ENCODE measurements around the gene IL10RB.
"Not testable (repeated sequence)": the region's sequence is repeated elsewhere in the genome, so short reads cannot be mapped to it uniquely, and the experiment has no call there.

The IL10RB gene

DNA sequence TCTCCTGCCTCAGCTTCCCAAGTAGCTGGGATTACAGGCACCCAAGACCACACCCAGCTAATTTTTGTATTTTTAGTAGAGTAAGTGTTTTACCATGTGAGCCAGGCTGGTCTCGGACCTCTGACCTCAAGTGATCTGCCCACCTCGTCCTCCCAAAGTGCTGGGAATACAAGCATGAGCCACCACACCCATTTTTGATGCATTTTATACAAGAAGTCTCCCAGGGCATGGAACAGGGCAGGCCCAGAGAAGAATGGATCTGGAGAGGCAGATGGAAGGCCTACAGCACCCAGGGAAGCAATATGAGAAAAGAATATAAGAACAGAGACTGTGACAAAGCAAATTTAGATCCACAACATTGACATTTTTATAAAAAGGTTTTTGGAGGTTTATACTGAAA, 39.8 kb downstream of the IL10RB start:
- no peak for DNase-seq

DNA sequence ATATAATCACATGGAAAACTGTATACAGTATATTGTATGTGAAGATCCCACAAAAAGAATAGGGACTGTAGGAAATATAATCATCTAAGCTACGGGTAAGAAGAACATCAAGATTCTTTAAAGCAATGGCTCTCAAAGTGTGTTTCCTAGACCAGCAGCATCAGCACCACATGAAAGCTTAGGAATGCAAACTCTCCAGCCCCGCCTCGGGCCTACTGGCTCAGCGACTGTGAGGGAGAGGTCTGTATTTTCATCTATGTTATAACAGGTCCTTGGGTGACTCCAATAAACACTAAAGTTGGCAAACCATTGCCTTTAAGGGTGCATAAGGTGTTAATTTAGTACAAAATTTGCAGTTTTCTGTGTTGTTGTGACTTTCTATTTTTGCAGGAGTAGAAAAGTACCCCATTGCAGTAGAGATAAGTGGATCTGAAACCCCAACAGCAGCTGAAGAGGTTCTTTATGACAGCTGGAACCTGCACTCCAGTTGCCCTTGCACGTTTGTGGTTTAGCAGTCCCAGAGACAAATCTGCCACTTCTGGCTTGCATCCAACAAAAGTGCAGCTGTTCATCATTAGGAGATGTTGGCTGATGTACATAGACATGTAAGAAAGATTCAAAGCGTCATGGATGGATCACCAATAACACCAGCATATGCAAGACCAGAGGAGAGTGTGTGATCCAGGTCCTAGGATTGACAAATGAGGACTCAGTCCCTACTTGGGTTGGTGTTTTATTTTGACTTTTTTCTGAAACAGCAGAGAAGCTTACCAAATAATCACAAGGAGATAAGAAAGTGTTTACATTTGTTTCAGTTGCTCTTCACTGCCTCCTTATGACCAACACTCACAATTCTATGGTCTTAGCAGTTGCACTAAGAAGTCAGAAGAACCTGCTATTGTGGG, 42.7 kb downstream of the IL10RB start:
- no peak for DNase-seq

DNA sequence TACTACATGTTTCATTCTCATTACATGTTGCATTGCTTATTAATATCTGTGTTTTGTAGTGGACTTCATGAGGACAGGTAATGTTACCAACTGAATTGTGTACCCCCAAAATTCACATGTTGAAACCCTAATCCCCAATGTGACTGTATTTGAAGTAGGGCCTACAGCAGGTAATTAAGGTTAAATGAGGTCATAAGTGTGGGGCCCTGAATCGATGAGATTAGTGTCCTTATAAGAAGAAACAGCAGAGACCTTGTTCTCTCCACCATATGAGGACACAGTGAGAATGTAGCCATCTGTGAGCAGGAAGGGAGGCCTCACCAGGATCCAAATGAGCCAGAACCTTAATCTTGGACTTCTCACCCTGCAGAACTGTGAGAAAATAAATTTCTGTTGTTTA, 43.6 kb downstream of the IL10RB start:
- no peak for DNase-seq

DNA sequence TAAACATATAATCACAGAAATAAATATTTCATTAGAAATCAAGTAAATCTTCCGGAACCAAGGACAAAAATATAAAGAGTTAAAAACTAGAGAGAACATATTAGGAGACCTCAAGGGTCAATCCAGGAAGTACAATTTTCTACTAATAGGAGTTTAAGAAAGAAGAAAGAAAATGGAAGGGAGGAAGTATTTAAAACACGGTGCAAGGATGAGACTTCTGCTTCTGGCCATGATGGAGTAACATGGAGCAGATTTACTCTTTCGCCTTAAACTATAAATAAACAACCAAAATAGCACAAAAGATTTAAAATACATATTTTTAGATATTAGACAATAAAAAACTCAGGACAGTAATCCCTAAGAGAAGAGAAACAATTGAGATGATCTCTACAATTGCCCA, 46.0 kb downstream of the IL10RB start:
- no peak for DNase-seq

DNA sequence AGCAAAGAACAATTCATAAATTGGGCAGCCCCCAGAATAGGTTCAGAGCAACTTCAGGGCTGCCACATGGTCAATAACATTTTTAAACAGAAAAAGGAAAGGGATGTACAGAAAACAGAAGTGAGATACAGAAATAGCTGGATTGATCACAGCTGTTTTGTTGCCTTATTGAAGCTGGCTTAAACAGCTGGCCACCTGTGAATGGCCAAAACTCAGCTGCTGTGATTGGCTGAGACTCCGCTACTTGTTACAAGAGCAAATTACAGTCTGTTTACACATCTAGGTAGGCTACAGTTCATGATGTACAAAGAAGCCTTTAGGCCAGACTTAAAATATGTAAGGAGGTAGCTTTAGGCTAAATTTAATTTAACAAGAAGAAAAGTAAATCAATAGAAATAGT, 47.0 kb downstream of the IL10RB start:
- DNase-seq = no peak

DNA sequence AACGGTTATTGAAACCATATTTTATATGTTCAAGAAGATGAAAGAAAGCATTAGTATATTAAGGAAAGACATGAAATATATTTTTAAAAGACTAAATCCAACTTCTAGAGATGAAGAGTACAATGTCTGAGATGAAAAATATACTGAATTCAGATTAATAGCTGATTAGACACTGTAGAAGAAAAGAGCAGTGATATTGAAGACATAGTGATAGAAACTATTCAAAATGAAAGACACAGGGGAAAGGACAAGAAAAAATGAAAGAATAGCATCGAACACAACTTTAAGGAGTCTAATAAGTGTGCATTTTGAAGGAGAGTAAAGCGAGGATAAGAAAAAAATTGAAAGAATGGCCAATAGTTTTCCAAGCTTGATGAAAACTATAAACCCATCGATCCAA, 47.4 kb downstream of the IL10RB start:
- no peak for DNase-seq

DNA sequence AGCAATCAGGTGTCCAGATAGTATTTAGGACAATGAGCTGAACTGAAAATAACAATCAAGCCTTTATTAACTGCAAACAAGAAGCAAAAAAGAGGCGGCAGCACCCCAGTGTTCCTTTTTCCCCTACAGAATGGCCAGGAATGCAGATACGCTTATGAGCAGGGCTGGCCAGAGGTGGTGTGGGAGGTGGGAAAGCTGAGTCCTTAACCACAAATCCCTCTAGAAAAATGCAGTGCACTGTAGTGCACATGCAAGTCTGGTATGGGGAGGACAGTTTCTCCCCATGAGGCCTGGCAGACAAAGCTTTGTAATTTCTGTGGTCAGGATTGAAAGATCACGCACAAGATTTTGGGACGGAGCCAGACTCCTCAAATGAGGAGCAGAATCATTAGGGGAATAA, 47.9 kb downstream of the IL10RB start:
- no peak for DNase-seq

DNA sequence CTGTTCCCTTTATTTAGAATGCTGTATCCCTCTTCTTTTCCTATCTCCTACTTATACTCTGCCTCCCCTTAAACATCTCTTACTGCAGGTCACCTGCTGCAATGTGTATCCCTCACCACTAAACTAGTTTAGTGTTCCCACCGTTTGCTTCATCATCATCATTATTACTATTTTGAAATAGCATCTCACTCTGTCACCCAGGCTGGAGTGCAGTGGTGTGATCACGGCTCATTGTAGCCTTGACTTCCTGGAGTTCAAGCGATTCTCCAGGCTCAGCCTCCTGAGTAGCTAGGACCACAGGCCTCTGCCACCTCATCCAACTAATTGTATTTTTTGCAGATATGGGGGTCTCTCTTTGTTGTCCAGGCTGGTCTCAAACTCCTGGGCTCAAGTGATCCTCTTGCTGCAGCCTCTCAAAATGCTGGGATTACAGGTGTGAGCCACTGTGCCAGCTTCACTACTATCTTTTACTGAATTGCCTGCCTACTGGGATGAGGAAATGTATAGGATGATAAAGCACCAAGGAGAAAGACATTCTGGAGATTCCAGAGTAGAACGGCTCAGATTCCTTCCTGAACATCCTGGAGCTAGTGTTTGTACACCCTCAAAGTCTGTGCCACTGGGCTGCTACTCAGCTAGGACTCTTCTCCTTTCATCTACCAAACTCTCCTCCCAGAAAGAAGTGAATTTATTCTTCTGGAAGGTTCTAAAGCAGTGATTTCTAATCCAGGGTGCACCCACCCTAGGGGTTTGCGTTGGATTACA, 50.0 kb downstream of the IL10RB start:
- no peak for DNase-seq

DNA sequence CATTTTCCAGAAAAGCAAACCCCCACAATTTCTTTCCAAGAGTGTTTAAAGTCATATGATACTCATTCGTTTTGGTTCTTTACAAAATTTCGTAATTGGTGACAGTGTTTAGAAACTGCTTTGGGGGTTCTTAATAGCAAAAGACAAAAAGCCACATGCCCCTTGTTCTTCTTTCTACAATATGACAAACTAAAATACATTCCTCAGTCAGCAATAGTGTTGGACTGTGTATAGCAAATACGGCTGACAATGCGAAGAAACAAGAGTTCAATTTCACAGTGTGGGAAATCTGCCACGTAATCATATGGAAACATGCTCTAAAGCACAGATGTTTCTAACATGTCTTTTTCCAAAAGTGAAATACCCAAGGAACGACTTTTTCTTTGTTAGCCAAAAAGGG, 51.0 kb downstream of the IL10RB start:
- no peak for DNase-seq

DNA sequence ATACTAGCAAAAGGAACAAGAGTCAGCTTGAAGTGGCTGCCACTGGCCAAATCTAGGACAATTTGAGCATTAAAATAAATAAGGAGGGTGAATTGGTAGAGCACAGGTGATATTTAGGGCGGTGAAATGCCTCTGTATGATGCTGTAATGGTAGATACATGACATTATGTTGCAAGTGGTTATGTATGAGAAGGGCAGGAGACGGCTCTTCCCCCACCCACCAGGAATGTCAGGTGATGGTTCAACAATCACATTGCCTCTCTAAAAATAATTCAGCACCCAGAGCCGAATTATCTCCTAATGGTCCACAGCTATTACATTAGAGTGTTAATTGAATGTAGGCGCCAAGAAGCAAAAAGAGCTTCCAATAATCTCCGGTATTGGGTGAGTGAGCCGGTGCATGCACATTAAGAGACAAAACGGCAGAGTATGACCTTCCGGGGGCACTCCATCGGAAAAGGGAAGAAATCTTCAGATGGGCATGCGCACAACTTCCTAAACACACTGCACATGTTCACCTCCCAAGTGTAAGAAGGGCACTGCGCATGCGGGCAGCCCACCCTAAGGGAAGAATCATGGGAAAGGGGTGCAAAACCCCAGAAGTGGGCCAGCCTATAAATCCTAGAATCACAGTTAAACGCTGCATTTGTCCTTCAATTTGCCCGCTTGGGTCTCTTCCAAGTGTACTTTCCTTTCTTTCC, 51.8 kb downstream of the IL10RB start:
- DNase-seq = no peak

DNA sequence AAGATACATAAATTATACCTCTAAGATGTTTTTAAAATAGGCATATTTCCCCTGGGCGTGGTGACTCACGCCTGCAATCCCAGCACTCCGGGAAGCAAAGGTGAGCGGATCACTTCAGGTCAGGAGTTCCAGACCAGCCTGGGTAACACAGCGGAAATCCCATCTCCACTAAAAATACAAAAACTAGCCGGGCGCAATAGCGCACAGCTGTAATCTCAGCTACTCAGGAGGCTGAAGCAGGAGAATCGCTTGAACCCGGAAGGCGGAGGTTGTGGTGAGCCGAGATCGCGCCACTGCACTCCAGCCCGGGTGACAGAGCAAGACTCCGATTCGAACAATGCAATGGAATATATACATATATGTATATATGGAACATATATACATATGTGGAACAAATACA, 54.8 kb downstream of the IL10RB start:
- DNase-seq = not testable (repeated sequence)

DNA sequence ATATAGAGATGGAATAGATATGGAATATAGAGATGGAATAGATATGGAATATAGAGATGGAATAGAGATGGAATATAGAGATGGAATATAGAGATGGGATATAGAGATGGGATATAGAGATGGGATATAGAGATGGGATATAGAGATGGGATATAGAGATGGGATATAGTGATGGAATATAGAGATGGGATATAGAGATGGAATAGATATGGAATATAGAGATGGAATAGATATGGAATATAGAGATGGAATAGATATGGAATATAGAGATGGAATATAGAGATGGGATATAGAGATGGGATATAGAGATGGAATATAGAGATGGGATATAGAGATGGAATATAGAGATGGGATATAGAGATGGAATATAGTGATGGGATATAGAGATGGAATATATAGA, 57.4 kb downstream of the IL10RB start:
- DNase-seq = not testable (repeated sequence)

DNA sequence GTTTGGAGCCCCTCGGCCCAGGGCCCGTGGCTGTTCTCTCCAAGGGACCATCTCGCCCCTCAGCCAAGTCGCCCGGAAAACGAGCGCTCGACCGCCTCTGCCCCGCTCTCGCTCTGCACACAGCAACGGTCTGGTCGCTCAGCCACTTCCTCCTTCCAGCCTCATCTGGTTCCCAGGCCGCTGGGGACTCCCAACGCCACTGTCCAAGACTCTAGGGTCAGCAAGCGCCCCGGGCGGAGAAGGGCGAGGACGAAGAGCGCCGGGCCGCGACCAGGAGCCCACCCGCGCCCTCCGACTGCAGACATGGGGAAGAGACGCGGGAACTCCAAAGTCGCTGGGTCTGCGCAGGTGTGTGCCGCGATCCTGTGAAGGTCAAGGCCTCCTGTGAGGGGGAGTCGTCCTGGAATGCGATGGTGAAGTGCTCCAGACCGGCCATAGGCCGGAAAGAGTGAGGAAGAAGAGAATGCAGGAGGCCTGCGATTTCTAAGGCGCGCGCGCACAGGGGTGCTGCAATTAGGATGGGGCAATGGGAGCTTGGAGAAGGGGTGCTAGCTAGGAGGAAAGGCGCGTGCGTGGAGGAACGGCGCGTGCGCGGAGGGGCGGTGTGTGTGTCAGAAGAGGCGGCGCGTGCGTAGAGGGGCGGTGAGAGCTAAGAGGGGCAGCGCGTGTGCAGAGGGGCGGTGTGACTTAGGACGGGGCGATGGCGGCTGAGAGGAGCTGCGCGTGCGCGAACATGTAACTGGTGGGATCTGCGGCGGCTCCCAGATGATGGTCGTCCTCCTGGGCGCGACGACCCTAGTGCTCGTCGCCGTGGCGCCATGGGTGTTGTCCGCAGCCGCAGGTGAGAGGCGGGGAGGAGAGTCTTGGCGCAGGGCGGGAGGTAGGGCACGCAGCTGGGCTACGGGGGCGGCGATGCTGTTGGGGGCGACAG, 58.4 kb downstream of the IL10RB start, which contains the start of gene IFNAR1:
TSS of gene IFNAR1 (plus strand) at position 680 of the 931 bp plus-strand sequence. CDS start at position 766, 86 bp downstream.
- peak; percentile 99 for DNase-seq

DNA sequence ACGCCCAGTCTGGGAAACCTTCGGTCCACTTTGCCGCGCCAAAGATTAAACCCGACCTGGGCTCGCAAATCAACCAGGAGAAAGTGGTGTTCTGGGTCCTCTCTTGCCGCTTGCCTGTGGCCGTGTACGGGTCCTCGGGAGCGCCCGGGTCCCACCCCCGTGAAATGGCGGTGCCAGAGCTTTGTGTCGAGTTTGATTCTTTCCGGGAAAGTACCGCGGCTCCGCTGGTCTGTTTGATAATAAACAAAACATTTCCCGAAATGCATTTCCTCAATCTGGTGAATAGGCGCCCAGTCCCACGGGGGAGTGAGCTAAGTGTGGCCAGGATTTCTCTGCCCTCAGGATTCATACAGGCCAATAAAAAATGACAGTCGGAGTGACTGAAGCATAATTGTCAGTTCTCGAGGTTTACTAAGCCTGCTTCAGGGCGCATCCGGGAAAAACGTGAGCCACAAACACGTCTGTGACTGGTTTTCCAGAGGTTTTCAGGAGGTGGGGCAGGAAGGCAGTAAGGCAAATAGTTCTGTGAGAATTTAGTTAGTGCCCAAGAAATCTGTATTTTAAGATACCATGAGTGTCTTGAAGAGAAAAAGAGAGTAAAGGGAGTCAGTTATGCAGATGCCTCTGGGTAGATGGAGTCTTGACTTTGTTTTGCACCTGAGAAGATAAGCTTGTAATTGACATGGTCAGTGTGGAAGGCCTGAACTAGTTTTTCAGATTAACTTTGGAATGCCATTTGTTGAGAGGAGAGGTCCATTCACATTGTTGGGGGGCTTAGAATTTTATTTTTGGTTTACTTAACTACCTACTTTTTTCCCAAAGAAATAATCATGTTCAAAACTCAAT, 59.3 kb downstream of the IL10RB start:
- DNase-seq = peak; percentile 59

DNA sequence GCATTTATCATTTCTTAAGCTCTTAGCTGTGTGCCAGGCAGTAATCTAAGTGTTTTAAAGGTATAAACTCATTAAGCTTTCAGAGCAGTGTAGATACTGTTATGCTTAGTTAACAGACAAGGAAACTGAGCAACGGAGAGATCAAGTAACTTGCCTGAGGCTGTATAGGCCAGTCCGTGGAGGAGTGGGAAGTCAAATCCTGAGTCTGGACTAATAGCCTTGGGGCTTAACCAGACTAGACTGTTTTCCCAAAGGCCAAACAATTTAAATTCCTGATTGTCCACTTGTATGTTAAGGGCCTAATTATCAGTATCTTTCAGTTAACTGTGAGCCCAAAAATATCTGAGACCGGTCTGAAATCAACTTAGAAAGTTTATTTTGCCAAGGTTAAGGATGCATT, 61.2 kb downstream of the IL10RB start:
- no peak for DNase-seq

DNA sequence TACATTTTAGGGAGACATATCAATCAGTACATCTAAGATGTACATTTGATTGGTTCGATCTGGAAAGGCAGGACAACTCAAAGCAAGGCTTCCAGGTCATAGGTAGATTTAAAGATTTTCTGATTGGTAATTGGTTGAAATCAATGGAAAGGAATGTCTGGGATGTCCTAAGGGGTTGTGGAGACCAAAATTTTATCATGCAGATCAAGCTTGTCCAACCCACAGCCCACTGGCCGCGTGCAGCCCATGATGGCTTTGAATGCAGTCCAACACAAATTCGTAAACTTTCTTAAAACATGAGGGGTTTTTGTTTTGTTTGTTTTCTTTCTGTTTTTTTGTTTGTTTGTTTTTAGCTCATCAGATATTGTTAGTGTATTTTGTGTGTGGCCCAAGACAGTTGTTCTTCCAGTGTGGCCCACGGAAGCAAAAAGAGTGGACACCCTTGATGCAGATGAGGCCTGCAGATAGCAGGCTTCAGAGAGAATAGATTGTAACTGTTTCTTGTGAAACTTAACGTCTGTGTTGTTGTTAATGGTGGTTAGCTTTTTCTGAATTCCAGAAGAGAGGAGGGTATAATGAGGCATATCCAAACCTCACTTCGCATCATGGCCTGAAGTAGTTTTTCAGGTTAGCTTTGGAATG, 61.7 kb downstream of the IL10RB start:
- DNase-seq = no peak

DNA sequence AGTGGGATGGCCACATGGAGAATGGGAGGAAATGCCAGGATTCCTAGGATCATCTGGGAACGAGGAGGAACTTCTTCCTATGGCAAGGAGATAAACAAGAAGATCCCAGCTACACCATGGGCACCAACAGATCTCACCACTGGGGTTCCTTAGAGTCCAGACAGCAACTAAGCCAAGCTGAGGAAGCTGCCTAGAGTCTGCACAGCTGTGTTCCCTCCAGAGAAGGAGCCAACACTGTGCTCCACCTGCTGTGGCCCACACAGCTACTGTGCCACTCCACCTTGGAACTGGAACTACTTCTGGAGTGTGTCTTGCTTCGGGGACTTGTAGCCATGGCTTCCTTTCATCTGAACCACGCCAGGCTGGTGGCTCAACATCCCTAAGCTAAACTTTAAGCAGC, 64.6 kb downstream of the IL10RB start:
- DNase-seq = no peak

DNA sequence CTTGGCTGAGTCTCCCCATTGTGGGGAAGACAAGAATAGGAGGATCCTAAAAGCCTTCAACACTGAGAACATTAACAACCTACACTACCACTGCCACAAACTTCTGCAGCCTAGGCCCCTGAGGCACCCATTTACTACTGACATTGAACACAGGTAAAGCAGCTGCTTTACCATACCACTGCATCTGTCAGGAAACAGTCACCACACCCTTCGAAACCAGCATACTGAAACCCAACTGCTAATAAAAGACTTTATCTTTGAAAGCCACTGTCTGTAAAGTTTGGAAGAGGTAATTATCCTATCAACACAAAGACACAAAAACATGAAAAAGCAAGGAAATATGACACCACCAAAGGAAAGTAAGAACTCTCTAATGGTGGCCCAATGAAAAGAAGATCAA, 66.0 kb downstream of the IL10RB start:
- no peak for DNase-seq

DNA sequence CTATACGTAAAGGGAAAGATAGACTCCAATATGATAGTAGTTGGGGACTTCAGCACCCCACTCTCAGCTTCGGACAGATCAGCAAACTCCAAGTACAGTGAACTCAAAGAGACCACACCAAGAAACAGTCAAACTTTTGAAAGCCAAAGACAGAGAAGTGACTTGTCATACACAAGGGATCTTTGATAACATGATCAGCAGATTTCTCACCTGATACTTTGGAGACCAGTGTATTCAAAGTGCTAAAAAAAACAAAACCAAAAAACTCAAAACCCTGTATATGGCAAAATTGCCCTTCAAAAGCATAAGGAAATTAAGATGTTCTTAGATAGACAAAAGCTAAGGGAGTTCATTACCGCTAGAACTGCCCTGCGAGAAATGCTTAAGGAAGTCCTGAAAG, 68.0 kb downstream of the IL10RB start:
- DNase-seq = no peak

DNA sequence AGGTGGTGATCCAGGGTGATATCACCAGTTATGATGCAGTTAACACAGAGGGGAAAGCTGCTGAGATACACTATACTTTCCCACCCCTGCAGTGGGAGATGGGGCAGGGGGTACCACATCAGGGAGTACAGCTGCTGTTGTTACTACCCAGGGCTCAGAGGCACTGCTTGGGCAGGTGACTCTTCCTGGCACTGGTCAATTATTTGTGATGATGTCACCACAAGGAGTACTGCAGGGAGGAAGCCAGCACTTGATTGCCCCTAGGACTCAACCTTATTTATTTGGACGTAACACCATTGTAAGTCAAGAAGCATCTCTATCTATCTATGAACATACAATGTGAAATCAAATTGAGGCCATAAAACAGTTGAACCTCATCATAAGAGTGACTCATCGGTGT, 68.7 kb downstream of the IL10RB start:
- DNase-seq = no peak

DNA sequence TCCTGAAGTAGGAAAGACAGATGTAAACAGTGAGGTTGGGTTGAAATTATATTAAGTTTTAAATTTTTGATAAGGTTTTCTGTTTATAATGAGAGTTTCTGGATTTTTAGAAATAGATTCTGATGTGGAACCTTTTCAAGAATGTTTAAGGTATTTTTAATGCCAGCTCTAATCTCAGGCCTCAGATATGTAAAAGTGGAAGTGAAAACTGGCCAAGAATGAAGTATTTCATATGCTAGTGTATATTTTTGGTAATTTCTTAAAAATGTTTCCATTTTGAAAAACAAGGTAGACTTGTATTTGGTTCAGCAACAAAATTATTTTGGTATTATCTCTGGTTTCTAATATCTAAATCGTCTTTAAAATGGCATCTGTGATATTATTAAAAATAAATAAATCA, 73.0 kb downstream of the IL10RB start:
- DNase-seq = no peak
